ENCODE measurements around the gene CHRNA4. TPM values are rescaled to one million over a fixed set of nuclear protein-coding genes. Genes with fewer than 3 reads are reported as not detected.

CHRNA4 gene
- polyA plus RNA-seq (ENCODE audit: insufficient read length) = 0.25 TPM

GRCh38 chr20:63360850-63361518, at the start of gene CHRNA4:
Gene CHRNA4 (minus strand): TSS chr20:63361349. CDS start chr20:63361165, 184 bp downstream.
- no peak for DNase-seq

GRCh38 chr20:63409834-63410435, 48.8 kb upstream of the CHRNA4 start:
- no peak for DNase-seq

- DNase-seq = no peak
These were observed 48.1 kb upstream of the CHRNA4 start for GRCh38 chr20:63409066-63409833.

- DNase-seq = no peak
These were observed 47.5 kb upstream of the CHRNA4 start for GRCh38 chr20:63408684-63409046.

- DNase-seq = no peak
These were observed 47.0 kb upstream of the CHRNA4 start for GRCh38 chr20:63407928-63408683.

GRCh38 chr20:63406617-63407245, 45.6 kb upstream of the CHRNA4 start:
- no peak for DNase-seq

- DNase-seq = no peak
These were observed 44.9 kb upstream of the CHRNA4 start for GRCh38 chr20:63406011-63406410.

GRCh38 chr20:63405102-63405730, 44.1 kb upstream of the CHRNA4 start:
- no peak for DNase-seq

GRCh38 chr20:63404129-63405085, 43.3 kb upstream of the CHRNA4 start:
- no peak for DNase-seq

- DNase-seq = no peak
These were observed 42.4 kb upstream of the CHRNA4 start for GRCh38 chr20:63403403-63404105.

- no peak for DNase-seq
These were observed 41.7 kb upstream of the CHRNA4 start for GRCh38 chr20:63402860-63403220.

- no peak for DNase-seq
These were observed 41.2 kb upstream of the CHRNA4 start for GRCh38 chr20:63402181-63402859.

GRCh38 chr20:63401384-63402110, 40.4 kb upstream of the CHRNA4 start:
- no peak for DNase-seq

GRCh38 chr20:63400486-63401210, 39.5 kb upstream of the CHRNA4 start:
- DNase-seq = no peak

- DNase-seq = no peak
These were observed 38.6 kb upstream of the CHRNA4 start for GRCh38 chr20:63399596-63400375.

- no peak for DNase-seq
These were observed 37.8 kb upstream of the CHRNA4 start for GRCh38 chr20:63398744-63399514.

All from hindlimb muscle (tissue), 1 donor.